Activated CD8-positive, alpha-beta memory T cell treated with anti-CD3 and anti-CD28 coated beads, Interleukin-2, amount 50 U/mL, for 1 hour (primary cell): ENCODE measurements around the gene KRT34.
"Not testable (repeated sequence)": the region's sequence is repeated elsewhere in the genome, so short reads cannot be mapped to it uniquely, and the experiment has no call there.

Source experiments
- DNase-seq: peaks from one replicate; pipeline ENCODE4 v3.0.0-alpha.2; 2020; ENCODE audit errors: extremely low read depth

The KRT34 gene

GRCh38 chr17:41366070-41366469 lies 16.0 kb downstream of the KRT34 start:
- no peak for DNase-seq

DNA sequence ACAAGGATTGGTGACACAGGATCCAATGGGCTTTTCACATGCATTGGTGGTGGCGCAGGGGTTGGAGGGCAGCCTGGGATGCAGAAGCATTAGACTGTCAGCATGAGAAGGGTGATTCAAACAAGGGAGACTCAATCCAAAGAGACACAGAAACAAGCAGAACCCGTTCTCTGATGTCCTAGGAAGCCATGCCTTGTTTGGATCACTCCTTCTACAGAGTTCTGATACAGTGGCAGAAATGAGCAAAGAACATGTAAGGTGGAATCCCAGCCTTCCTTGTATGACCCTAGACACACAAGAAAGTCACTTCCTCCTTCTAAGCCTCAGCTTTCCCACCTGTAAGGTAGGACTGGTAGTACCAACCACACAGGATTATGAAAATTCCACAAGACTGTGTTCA lies 18.2 kb downstream of the KRT34 start:
- DNase-seq = no peak

- no peak for DNase-seq
These were observed 21.7 kb downstream of the KRT34 start for GRCh38 chr17:41360296-41360995.

DNA sequence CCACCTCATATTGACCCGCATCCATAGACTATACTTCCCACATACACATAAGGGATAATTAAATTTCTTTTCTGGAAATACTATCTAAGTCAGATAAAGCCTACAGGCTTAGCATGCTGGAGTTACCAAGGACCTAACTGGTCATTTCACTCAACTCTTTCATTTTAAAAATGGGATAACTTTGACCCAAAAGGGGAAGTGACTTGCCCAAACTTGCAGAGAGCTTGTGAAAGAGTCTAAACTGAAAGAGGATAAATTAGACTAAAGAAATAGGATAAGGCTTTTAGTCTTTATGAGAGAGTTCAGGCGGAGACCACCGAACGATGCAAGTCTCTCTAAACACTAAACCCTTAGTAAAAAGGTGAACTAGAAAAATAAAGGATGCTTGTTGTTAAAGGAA lies 27.6 kb downstream of the KRT34 start:
- DNase-seq = no peak

DNA sequence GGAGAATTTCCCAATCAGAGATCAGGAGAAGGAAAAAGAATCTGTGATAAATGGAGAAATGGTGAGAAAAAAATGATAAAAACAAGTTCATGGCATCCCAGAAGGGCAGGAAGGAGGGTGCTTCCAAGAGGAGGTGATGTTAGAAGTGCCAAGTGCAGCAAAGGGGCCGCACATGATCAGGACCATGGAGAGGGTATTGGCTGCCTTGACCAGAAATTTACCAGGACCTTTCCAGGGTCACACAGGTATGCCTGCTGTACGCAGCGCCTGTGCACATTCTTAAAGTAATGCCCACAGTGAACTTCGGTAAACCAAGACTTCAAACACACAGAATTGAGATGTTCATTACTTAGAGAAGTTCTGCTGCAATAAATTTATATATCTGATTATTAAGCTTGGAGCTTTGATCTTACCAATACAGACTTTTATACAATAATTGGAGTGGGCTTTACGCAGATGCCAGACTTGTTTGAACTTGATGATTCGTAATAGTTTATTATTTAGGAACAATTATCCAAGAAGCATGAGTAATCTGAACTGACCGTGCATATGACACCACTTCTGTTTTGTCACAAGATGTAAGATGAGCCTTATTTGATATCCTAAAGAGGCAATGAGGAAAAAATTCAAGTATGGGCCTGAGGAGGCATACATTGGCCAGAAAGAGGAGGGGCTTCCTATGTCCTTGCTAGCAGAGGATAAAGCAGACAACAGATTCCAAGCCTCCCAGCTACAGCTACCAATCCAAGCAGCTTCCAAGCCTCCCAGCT lies 29.3 kb downstream of the KRT34 start:
- DNase-seq = no peak

DNA sequence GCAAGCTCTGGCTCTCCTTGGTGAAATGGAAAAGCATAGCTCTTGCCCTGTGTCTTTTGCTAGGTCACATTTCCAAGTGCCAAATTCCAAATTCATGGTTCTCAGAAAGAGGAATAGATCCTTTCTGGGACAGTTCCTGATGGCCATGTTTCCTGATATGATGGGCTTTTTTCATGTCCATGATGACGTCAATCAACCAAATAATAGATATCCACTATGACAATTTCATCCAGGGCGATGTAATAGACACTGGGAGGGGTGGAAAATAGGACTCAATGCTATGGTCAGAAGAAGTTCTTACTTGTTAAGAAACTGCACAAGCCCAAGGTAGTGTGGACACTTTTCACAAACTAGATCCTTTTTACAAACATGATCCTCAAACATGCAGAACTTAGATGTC lies 30.9 kb downstream of the KRT34 start:
- no peak for DNase-seq

DNA sequence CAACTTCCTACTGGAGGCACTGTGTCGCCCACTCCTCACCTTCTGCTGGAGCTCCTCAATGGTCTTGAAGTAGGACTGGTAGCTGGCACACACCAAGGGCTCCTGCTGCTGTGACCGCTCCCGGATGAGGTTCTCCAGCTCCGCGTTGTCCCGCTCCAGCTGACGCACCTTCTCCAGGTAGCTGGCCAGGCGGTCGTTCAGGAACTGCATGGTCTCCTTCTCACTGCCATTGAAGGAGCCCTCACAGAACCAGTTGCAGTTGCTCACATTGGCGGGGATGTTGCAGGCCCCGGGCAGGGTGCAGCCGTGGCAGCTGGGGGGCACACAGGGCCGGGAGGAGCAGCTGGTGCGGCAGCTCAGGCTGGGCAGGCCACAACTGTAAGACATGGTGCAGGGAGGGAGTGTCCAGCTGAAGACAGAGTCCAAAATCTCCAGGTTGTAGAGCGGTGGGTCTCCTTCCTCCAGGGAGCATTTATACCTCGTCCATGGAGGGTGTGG lies 31.7 kb downstream of the KRT34 start, which contains the start of gene KRT33A:
Gene KRT33A, minus strand, starts transcription at position 448 of the 498 bp plus-strand sequence. Its CDS starts 61 bp downstream, at position 387.
- DNase-seq = not testable (repeated sequence)

DNA sequence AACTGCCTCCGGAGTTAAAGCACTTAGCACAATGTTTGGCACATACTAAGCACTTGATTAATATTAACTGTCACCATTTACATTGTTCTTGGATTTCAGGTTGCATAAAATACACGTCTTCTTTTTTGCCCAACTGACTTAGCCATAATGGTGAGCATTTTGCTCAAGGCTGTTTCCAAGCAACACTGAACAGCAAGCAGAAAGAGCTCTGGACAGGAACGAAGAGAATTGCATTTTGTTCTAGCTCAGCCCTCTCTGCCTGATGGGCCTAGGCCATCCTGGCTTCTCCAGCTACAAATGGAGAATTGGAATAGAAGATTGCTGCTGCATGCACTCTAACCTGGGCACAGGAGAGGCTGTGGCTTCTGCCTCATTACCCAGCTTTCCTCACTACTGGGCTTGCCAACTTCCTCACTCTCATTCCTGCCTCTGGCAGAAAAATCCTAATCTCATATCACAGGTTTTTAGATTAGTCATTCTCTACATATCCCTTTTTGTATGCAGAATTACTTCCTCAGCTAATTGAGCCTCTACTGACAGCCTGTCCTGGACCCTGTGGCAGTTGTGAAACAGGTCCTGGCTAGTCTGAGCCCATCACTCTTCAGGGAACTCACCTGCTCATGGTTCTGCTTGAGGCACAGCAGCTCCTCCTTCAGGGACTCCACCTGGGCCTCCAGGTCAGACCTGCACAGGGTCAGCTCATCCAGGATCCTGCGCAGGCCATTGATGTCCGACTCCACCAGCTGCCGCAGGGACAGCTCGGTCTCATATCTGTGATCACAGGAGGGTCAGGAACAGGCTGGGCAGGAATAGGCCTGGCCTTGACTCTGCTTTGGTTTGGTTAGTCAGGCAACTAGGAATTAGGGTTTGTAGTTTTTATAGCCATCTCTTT lies 34.0 kb downstream of the KRT34 start:
- DNase-seq = no peak

GRCh38 chr17:41346421-41346820 lies 35.7 kb downstream of the KRT34 start:
- not testable (repeated sequence) for DNase-seq

- no peak for DNase-seq
These were observed 36.1 kb downstream of the KRT34 start for GRCh38 chr17:41345992-41346391.

- no peak for DNase-seq
These were observed 39.1 kb downstream of the KRT34 start for GRCh38 chr17:41343029-41343428.

- DNase-seq = no peak
These were observed 40.9 kb downstream of the KRT34 start for GRCh38 chr17:41340934-41341861.

GRCh38 chr17:41340494-41340893 lies 41.6 kb downstream of the KRT34 start:
- no peak for DNase-seq

DNA sequence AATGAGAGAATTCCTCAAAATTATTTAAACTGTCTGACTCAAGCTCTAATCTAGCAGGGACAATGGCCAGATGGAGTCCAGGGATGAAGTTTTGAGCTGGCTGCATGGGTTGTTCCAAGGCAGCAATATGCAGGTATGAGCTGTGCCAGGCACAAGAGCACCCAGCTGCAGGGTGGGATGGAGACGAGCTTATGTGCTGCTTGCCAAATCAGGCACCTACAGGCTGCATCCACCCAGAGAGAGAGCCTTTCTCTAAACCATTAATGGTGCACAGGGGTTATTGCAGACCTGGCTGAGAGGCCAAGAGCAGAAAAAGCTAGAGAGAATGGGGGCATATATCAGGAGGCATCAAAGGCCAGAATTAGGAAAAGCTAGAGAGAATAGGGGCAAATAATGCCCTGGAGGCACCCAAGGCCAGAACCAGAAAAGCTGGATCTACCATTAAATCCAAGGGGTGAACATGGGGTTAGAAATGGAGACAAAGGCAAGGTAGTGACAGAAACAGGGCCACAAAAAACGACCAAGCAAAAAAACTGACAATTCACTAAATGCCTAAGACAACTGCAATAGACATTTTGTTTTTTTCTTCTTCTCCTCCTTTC lies 42.4 kb downstream of the KRT34 start:
- DNase-seq = no peak

GRCh38 chr17:41338961-41339485 lies 43.1 kb downstream of the KRT34 start:
- peak; percentile 36 for DNase-seq

- no peak for DNase-seq
These were observed 46.4 kb downstream of the KRT34 start for GRCh38 chr17:41335747-41336146.

DNA sequence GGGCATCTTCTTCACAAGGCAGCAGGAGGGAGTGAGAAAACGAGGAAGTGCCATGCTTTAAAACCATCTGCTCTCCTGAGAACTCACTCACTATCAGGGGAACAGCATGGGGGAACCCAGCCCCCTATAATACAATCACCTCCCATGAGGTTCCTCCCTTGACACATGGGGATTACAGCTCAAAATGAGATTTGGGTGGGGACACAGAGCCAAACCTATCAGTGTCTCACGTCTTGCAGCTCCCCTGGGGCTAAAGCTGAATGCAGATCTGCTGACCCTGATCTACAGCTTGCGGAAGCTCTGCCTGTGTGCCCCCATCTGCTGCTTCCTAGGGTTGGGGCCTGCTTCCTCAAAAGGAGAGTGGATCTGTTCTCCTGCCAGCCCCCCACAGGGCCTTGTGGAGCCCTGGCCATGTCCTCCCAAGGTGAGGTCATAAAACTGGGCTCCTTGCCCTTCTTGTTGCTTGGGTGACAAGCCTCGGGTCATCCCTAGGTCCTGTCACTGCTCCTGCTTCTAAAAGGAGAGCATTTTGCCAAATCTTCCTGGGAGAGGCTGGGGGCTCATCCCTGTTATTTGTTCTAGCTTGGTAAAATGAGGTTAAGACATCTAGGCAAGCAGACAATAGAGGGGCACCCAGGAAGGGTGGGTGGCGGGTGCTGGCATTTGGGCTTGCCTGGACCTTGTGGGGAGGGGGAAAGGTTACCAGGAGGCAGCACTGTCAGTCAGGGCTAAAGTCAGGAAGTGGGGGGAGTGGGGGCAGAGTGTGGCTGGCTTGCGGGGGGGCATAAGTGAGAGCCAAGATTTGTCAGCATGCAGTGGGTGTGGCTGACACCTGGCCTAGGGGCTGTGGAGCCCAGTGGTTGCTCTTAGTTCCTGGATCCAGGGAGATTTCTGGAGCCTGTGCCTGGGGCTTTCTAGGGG lies 47.5 kb downstream of the KRT34 start:
- no peak for DNase-seq

DNA sequence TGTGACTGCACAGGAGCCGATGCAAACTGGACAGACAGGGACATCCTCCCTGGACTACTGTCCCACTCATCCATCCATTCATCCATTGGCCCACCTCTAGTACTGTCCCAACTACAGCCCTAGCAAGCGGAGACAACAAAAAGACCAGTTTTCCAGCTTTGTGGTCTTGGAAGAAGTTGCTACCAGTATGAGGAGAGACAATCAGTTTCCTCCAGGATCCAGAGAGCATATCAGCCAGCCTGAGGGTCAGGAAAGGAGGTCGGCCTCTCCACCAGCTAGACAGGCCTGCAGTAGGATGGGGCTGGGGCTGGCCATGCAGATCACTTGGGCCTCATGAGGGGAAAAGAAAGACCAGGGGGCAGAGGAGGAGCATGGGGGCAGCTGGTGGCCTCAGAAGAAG lies 48.3 kb downstream of the KRT34 start:
- DNase-seq = no peak

- no peak for DNase-seq
These were observed 49.0 kb downstream of the KRT34 start for GRCh38 chr17:41333098-41333497.
